K562 (cell line): Measurements from ENCODE around the gene GNG5. TPM values are rescaled to one million over a fixed set of nuclear protein-coding genes. Genes with fewer than 3 reads are reported as not detected.

ENCODE experiments used
- ARHGAP35 ChIP-seq: fragments of 450-650 bp; IDR thresholded peaks from 2 replicates; pipeline ENCODE4 v1.6.1; 2018; ENCODE audit not compliant: partially characterized antibody
- CHD2 ChIP-seq: IDR thresholded peaks from 2 replicates; pipeline ENCODE4 v1.6.1; 2011; ENCODE audit warnings: low read depth, low read length
- CREB3L1 ChIP-seq: fragments of 450-650 bp; IDR thresholded peaks from 2 replicates; pipeline ENCODE4 v1.6.1; 2014; ENCODE audit warnings: low read depth, mild to moderate bottlenecking, moderate library complexity, borderline replicate concordance
- CREM ChIP-seq: IDR thresholded peaks from 2 replicates; pipeline ENCODE4 v1.6.1; 2014; ENCODE audit warnings: antibody characterized with exemption, low read depth
- HOXB6 ChIP-seq: fragments of 250-450 bp; sonication (Bioruptor Pico); IDR thresholded peaks from 2 replicates; pipeline ENCODE4 v1.5.1; 2022; ENCODE audit warnings: mild to moderate bottlenecking, borderline replicate concordance
- POU5F1 ChIP-seq: fragments of 150-350 bp; IDR thresholded peaks from 2 replicates; pipeline ENCODE4 v1.6.1; 2014; ENCODE audit warnings: borderline replicate concordance, low read length, low read depth, mild to moderate bottlenecking; ENCODE audit not compliant: partially characterized antibody
- TAL1 ChIP-seq: fragments of 450-650 bp; IDR thresholded peaks from 2 replicates; pipeline ENCODE4 v1.6.1; 2016; ENCODE audit warnings: mild to moderate bottlenecking
- ZBTB11 ChIP-seq, 3 experiments: fragments of 200-800 bp in 1 of 3; fragments of 250-450 bp in 1 of 3; fragments of 450-650 bp in 1 of 3; sonication (Bioruptor Pico) in 1 of 3; sonication (Bioruptor generic) in 1 of 3; formaldehyde crosslinking in 1 of 3; IDR thresholded peaks; 2 replicates each; pipeline versions ENCODE4 v1.6.1 to v1.8.0; 2016 to 2022; ENCODE audit warnings: mild to moderate bottlenecking in 2 of 3, missing genetic modification characterization in 2 of 3, missing compliant biosample characterization in 1 of 3, moderate library complexity in 1 of 3
- ZBTB9 ChIP-seq: fragments of 450-650 bp; formaldehyde crosslinking; IDR thresholded peaks from 2 replicates; pipeline ENCODE4 v1.4.0; 2020; ENCODE audit warnings: mild to moderate bottlenecking, moderate library complexity
- ZNF318 ChIP-seq, 2 experiments: fragments of 450-650 bp; IDR thresholded peaks; 2 replicates each; pipeline ENCODE4 v1.6.1; 2016; ENCODE audit warnings: mild to moderate bottlenecking in 2 of 2, borderline replicate concordance in 1 of 2, low read depth in 1 of 2, moderate library complexity in 1 of 2
- polyA plus RNA-seq, 8 experiments: library from polyadenylated mRNA; depleted of rRNA in 4 of 8; stranded (reverse) in 5 of 8; unstranded in 3 of 8; fragments of >200 nt; fragmentation: Nextera tagmentation in 2 of 8; fragmentation: Illumina TruSeq in 1 of 8; extraction: Ambion mirVana in 2 of 8; extraction: Trizol in 1 of 8; gene quantifications; 2 replicates each; pipeline versions ENCODE4 v1.2.1 to v1.2.3, GENCODE V29; 2011 to 2014; ENCODE audit warnings: inconsistent platforms in 1 of 8, missing spikeins in 1 of 8
- total RNA-seq, 7 experiments: library from RNA; depleted of rRNA in 6 of 7; stranded (reverse); fragments of >200 nt in 6 of 7; fragmentation: Illumina TruSeq in 2 of 7; extraction: Trizol in 2 of 7; gene quantifications; 2 replicates each; pipeline versions ENCODE4 v1.2.1 to v1.2.3, GENCODE V29; 2011 to 2021; ENCODE audit warnings: low replicate concordance in 1 of 7

The GNG5 gene
- total and polyA plus RNA-seq, 9 of the 15 experiments (the other 6 are each of a cell fraction or from before 2014, with no cell fraction given): 61.9 to 243 (median 150) TPM

- TF ChIP-seq HOXB6: no peak
- TF ChIP-seq TAL1: no peak
- TF ChIP-seq CREM: 0 out of 2 replicates have a peak, but pooled peaks have one; percentile 33
- TF ChIP-seq ZBTB11 (CRISPR knock-in tag; IDR thresholded peaks at IDR 0.05): peak in 1 of 3 experiments; percentile 86; a peak in 2 of 6 replicates
- TF ChIP-seq POU5F1: no peak
- peak in 1 of 2 experiments; percentile 40; a peak in 1 of 4 replicates for TF ChIP-seq ZNF318 (IDR thresholded peaks at IDR 0.05; ENCODE audit: borderline replicate concordance in 1 of 2, low read depth in 1 of 2)
- no peak for TF ChIP-seq ARHGAP35
- TF ChIP-seq CREB3L1: no peak
- TF ChIP-seq ZBTB9 (CRISPR knock-in tag): no peak
- TF ChIP-seq CHD2: peak; percentile 71; the same call in 1 of the 2 replicates
Measured at GRCh38 chr1:84478876-84479868, 27.2 kb downstream of the GNG5 start, which contains the start of gene RPF1 (continued).
